ENCODE measurements around the gene ATF7.

GRCh38 chr12:53585448-53586125 is 40.6 kb downstream of the ATF7 start:
- TF ChIP-seq NPAS2 (CRISPR knock-in tag; IDR thresholded peaks at IDR 0.05; ENCODE audit: borderline replicate concordance) (no peak), CBX2 (IDR thresholded peaks at IDR 0.05; ENCODE audit: borderline replicate concordance, low read depth) (no peak), POLR2A (IDR thresholded peaks at IDR 0.05; ENCODE audit: low read length) (no peak), RFX5 (IDR thresholded peaks at IDR 0.05) (no peak), CTCF (IDR thresholded peaks at IDR 0.05) (no peak), BHLHE40 (IDR thresholded peaks at IDR 0.05; ENCODE audit: low read depth, low read length) (no peak), NFE2L2 (conservative IDR thresholded peaks at IDR 0.05; ENCODE audit: low read length) (no peak), RAD21 (conservative IDR thresholded peaks at IDR 0.05 in 1 of 2, IDR thresholded peaks at IDR 0.05 in 1 of 2) (no peak), ZSCAN20 (CRISPR knock-in tag; IDR thresholded peaks at IDR 0.05) (no peak), EP300 (IDR thresholded peaks at IDR 0.05) (no peak), ESRRA (IDR thresholded peaks at IDR 0.05; ENCODE audit: borderline replicate concordance, low read length) (no peak)
- TF ChIP-seq, protein P1, sequence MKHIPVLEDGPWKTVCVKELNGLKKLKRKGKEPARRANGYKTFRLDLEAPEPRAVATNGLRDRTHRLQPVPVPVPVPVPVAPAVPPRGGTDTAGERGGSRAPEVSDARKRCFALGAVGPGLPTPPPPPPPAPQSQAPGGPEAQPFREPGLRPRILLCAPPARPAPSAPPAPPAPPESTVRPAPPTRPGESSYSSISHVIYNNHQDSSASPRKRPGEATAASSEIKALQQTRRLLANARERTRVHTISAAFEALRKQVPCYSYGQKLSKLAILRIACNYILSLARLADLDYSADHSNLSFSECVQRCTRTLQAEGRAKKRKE (CRISPR knock-in tag; IDR thresholded peaks at IDR 0.05; ENCODE audit: low read depth): no peak
- TF ChIP-seq, protein P2, sequence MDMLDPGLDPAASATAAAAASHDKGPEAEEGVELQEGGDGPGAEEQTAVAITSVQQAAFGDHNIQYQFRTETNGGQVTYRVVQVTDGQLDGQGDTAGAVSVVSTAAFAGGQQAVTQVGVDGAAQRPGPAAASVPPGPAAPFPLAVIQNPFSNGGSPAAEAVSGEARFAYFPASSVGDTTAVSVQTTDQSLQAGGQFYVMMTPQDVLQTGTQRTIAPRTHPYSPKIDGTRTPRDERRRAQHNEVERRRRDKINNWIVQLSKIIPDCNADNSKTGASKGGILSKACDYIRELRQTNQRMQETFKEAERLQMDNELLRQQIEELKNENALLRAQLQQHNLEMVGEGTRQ (IDR thresholded peaks at IDR 0.05): no peak
